WTC11 (cell line): ENCODE measurements around the gene DDI2. TPM values are rescaled to one million over a fixed set of nuclear protein-coding genes. Genes with fewer than 3 reads are reported as not detected.

Experiments
- ATAC-seq: fragments of 200-7000 bp; cut with Tn5 transposase; 2 replicates; pipeline ENCODE4 v1.10.0; 2021; ENCODE audit warnings: mild to moderate bottlenecking, moderate library complexity
- CTCF ChIA-PET: fragments of 300-600 bp; sonication (Branson Sonifier 250); formaldehyde crosslinking; loops from one replicate; lab custom pipeline; 2021; ENCODE audit warnings: antibody characterized with exemption; lab: Charles Lee
- POLR2A ChIA-PET: fragments of 350-600 bp; sonication (Branson Sonifier 250); formaldehyde crosslinking; loops from one replicate; lab custom pipeline; 2021; ENCODE audit warnings: antibody characterized with exemption; lab: Charles Lee
- DNase-seq: peaks from one replicate; pipeline ENCODE4 v3.0.0; 2021; ENCODE audit warnings: low spot score
- H3K27ac Mint-ChIP-seq: 2 replicates; pipeline ENCODE4 v1.8.0; 2021; ENCODE audit warnings: mixed read lengths
- H3K27me3 Mint-ChIP-seq: 2 replicates; pipeline ENCODE4 v1.8.0; 2021; ENCODE audit warnings: low read depth, mild to moderate bottlenecking, moderate library complexity, mixed read lengths
- H3K36me3 Mint-ChIP-seq: 2 replicates; pipeline ENCODE4 v1.8.0; 2021; ENCODE audit warnings: mixed read lengths
- H3K4me1 Mint-ChIP-seq: 2 replicates; pipeline ENCODE4 v1.8.0; 2022; ENCODE audit warnings: mixed read lengths
- H3K4me3 Mint-ChIP-seq: 2 replicates; pipeline ENCODE4 v1.8.0; 2021; ENCODE audit warnings: mild to moderate bottlenecking, moderate library complexity, mixed read lengths
- H3K9me3 Mint-ChIP-seq: 2 replicates; pipeline ENCODE4 v1.8.0; 2021; ENCODE audit warnings: mixed read lengths
- ELF4 ChIP-seq: sonication (generic); formaldehyde crosslinking; IDR thresholded peaks from 2 replicates; pipeline ENCODE4 v1.8.1; 2022; ENCODE audit warnings: low read depth, mild to moderate bottlenecking, moderate library complexity, missing genetic modification reagents
- ETV6 ChIP-seq: sonication (generic); formaldehyde crosslinking; IDR thresholded peaks from 2 replicates; pipeline ENCODE4 v1.8.1; 2022; ENCODE audit warnings: mild to moderate bottlenecking, missing genetic modification reagents
- HMGA2 ChIP-seq: fragments of 250-450 bp; sonication (Bioruptor Pico); IDR thresholded peaks from 2 replicates; pipeline ENCODE4 v1.4.0; 2021; ENCODE audit warnings: mild to moderate bottlenecking, moderate library complexity
- MXD4 ChIP-seq: fragments of 250-450 bp; sonication (Bioruptor Pico); IDR thresholded peaks from 2 replicates; pipeline ENCODE4 v1.8.0; 2021; ENCODE audit warnings: mild to moderate bottlenecking, moderate library complexity, borderline replicate concordance
- NR1H2 ChIP-seq: sonication (generic); formaldehyde crosslinking; IDR thresholded peaks from 2 replicates; pipeline ENCODE4 v1.9.0; 2021; ENCODE audit warnings: mild to moderate bottlenecking, moderate library complexity, missing genetic modification reagents
- STAT6 ChIP-seq: sonication (generic); formaldehyde crosslinking; conservative IDR thresholded peaks from 2 replicates; pipeline ENCODE4 v1.8.1; 2023; ENCODE audit warnings: mild to moderate bottlenecking, low read depth, missing genetic modification reagents, moderate library complexity
- USF2 ChIP-seq: sonication (generic); formaldehyde crosslinking; IDR thresholded peaks from 2 replicates; pipeline ENCODE4 v1.8.1; 2023; ENCODE audit warnings: mild to moderate bottlenecking, missing genetic modification reagents, moderate library complexity
- ZNF121 ChIP-seq: sonication (generic); formaldehyde crosslinking; IDR thresholded peaks from 2 replicates; pipeline ENCODE4 v1.8.0; 2023; ENCODE audit warnings: missing genetic modification reagents
- ZNF232 ChIP-seq: sonication (generic); formaldehyde crosslinking; IDR thresholded peaks from 2 replicates; pipeline ENCODE4 v1.8.0; 2022; ENCODE audit warnings: mild to moderate bottlenecking, missing genetic modification reagents
- ZNF416 ChIP-seq: fragments of 250-450 bp; sonication (Bioruptor Pico); IDR thresholded peaks from 2 replicates; pipeline ENCODE4 v1.9.0; 2021; ENCODE audit warnings: mild to moderate bottlenecking, inconsistent platforms
- total RNA-seq: library from RNA; stranded (reverse); gene quantifications from 3 replicates; pipeline ENCODE4 v1.2.3, GENCODE V29; 2021
- TF ChIP-seq, protein P1 (sequence below): sonication (generic); formaldehyde crosslinking; IDR thresholded peaks from 2 replicates; pipeline ENCODE4 v1.8.1; 2023; ENCODE audit warnings: mild to moderate bottlenecking, moderate library complexity, missing genetic modification reagents
- TF ChIP-seq, protein P2 (sequence below): sonication (generic); formaldehyde crosslinking; IDR thresholded peaks from 2 replicates; pipeline ENCODE4 v1.8.1; 2023; ENCODE audit warnings: mild to moderate bottlenecking, missing genetic modification reagents, moderate library complexity
- TF ChIP-seq, protein P3 (sequence below): fragments of 250-450 bp; sonication (Bioruptor Pico); IDR thresholded peaks from 2 replicates; pipeline ENCODE4 v2.1.2; 2022; ENCODE audit warnings: mild to moderate bottlenecking, moderate library complexity
- TF ChIP-seq, protein P4 (sequence below): fragments of 250-450 bp; sonication (Bioruptor Pico); IDR thresholded peaks from 2 replicates; pipeline ENCODE4 v1.9.0; 2021; ENCODE audit warnings: mild to moderate bottlenecking, borderline replicate concordance
- TF ChIP-seq, protein P5 (sequence below): fragments of 250-450 bp; sonication (Bioruptor Pico); IDR thresholded peaks from 2 replicates; pipeline ENCODE4 v1.9.0; 2021; ENCODE audit warnings: mild to moderate bottlenecking

The DDI2 gene
- total RNA-seq, 1 experiment from 2014 or later: 34.2 TPM

GRCh38 chr1:15660151-15660550, 42.9 kb downstream of the DDI2 start:
- Mint-ChIP-seq H3K4me1 (no peaks in the 10 kb centered on the region), H3K9me3 (no peaks in the 10 kb centered on the region), H3K36me3 (peaks cover 45% of the 10 kb centered on the region)
- TF ChIP-seq ZNF121 (CRISPR knock-in tag) (no peak), USF2 (no peak), STAT6 (no peak), ZNF416 (CRISPR knock-in tag) (no peak), ZNF232 (CRISPR knock-in tag) (no peak), MXD4 (CRISPR knock-in tag) (no peak), ETV6 (CRISPR knock-in tag) (no peak), HMGA2 (no peak), NR1H2 (CRISPR knock-in tag) (no peak), ELF4 (CRISPR knock-in tag) (no peak)
- TF ChIP-seq, protein P1, sequence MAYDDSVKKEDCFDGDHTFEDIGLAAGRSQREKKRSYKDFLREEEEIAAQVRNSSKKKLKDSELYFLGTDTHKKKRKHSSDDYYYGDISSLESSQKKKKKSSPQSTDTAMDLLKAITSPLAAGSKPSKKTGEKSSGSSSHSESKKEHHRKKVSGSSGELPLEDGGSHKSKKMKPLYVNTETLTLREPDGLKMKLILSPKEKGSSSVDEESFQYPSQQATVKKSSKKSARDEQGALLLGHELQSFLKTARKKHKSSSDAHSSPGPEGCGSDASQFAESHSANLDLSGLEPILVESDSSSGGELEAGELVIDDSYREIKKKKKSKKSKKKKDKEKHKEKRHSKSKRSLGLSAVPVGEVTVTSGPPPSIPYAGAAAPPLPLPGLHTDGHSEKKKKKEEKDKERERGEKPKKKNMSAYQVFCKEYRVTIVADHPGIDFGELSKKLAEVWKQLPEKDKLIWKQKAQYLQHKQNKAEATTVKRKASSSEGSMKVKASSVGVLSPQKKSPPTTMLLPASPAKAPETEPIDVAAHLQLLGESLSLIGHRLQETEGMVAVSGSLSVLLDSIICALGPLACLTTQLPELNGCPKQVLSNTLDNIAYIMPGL (CRISPR knock-in tag): no peak
- TF ChIP-seq, protein P2, sequence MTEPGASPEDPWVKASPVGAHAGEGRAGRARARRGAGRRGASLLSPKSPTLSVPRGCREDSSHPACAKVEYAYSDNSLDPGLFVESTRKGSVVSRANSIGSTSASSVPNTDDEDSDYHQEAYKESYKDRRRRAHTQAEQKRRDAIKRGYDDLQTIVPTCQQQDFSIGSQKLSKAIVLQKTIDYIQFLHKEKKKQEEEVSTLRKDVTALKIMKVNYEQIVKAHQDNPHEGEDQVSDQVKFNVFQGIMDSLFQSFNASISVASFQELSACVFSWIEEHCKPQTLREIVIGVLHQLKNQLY (CRISPR knock-in tag): no peak
- TF ChIP-seq, protein P3, sequence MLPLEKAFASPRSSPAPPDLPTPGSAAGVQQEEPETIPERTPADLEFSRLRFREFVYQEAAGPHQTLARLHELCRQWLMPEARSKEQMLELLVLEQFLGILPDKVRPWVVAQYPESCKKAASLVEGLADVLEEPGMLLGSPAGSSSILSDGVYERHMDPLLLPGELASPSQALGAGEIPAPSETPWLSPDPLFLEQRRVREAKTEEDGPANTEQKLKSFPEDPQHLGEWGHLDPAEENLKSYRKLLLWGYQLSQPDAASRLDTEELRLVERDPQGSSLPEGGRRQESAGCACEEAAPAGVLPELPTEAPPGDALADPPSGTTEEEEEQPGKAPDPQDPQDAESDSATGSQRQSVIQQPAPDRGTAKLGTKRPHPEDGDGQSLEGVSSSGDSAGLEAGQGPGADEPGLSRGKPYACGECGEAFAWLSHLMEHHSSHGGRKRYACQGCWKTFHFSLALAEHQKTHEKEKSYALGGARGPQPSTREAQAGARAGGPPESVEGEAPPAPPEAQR (CRISPR knock-in tag): no peak
- TF ChIP-seq, protein P4, sequence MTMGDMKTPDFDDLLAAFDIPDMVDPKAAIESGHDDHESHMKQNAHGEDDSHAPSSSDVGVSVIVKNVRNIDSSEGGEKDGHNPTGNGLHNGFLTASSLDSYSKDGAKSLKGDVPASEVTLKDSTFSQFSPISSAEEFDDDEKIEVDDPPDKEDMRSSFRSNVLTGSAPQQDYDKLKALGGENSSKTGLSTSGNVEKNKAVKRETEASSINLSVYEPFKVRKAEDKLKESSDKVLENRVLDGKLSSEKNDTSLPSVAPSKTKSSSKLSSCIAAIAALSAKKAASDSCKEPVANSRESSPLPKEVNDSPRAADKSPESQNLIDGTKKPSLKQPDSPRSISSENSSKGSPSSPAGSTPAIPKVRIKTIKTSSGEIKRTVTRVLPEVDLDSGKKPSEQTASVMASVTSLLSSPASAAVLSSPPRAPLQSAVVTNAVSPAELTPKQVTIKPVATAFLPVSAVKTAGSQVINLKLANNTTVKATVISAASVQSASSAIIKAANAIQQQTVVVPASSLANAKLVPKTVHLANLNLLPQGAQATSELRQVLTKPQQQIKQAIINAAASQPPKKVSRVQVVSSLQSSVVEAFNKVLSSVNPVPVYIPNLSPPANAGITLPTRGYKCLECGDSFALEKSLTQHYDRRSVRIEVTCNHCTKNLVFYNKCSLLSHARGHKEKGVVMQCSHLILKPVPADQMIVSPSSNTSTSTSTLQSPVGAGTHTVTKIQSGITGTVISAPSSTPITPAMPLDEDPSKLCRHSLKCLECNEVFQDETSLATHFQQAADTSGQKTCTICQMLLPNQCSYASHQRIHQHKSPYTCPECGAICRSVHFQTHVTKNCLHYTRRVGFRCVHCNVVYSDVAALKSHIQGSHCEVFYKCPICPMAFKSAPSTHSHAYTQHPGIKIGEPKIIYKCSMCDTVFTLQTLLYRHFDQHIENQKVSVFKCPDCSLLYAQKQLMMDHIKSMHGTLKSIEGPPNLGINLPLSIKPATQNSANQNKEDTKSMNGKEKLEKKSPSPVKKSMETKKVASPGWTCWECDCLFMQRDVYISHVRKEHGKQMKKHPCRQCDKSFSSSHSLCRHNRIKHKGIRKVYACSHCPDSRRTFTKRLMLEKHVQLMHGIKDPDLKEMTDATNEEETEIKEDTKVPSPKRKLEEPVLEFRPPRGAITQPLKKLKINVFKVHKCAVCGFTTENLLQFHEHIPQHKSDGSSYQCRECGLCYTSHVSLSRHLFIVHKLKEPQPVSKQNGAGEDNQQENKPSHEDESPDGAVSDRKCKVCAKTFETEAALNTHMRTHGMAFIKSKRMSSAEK: no peak
- TF ChIP-seq, protein P5, sequence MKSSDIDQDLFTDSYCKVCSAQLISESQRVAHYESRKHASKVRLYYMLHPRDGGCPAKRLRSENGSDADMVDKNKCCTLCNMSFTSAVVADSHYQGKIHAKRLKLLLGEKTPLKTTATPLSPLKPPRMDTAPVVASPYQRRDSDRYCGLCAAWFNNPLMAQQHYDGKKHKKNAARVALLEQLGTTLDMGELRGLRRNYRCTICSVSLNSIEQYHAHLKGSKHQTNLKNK (CRISPR knock-in tag): no peak
- TF ChIP-seq, all 79 proteins: peak for 0
- ChIA-PET POLR2A (no interaction called here), CTCF (no interaction called here)
- Mint-ChIP-seq H3K27ac (no peak overlapping the region), H3K27me3 (no peaks in the 10 kb centered on the region), H3K4me3 (no peak overlapping the region)
- ATAC-seq (no peak), DNase-seq (no peak)
